HEK293 (cell line): ENCODE data around the gene SERTAD2.

Experiments
- PBX3 ChIP-seq: sonication (generic); formaldehyde crosslinking; IDR thresholded peaks from 2 replicates; pipeline ENCODE4 v1.8.1; 2022; ENCODE audit warnings: mild to moderate bottlenecking, moderate library complexity, missing genetic modification reagents
- ZNF18 ChIP-seq: fragments of 450-650 bp; formaldehyde crosslinking; IDR thresholded peaks from 2 replicates; pipeline ENCODE4 v1.5.1; 2016; ENCODE audit warnings: missing biosample characterization, missing genetic modification characterization

- TF ChIP-seq PBX3 (CRISPR knock-in tag) (no peak), ZNF18 (tag by site-specific recombination) (no peak)
Measured at GRCh38 chr2:64629875-64630274, 23.8 kb downstream of the SERTAD2 start.
